Measurements from ENCODE around the gene RASAL1.

The RASAL1 gene

GRCh38 chr12:113111247-113111646 lies 24.3 kb downstream of the RASAL1 start:
- H2AFZ ChIP-seq (ENCODE audit: low read depth): no peak overlapping the region
- no peaks in the 10 kb centered on the region for H3K4me1 ChIP-seq (ENCODE audit: low read depth, poor library complexity, severe bottlenecking)
- H3K79me2 ChIP-seq (ENCODE audit: insufficient read depth, low read depth): no peaks in the 10 kb centered on the region
- no peak overlapping the region for H3K27ac ChIP-seq
- no peaks in the 10 kb centered on the region for H3K27me3 ChIP-seq (ENCODE audit: insufficient read depth, low read depth)
- TF ChIP-seq, protein P1, sequence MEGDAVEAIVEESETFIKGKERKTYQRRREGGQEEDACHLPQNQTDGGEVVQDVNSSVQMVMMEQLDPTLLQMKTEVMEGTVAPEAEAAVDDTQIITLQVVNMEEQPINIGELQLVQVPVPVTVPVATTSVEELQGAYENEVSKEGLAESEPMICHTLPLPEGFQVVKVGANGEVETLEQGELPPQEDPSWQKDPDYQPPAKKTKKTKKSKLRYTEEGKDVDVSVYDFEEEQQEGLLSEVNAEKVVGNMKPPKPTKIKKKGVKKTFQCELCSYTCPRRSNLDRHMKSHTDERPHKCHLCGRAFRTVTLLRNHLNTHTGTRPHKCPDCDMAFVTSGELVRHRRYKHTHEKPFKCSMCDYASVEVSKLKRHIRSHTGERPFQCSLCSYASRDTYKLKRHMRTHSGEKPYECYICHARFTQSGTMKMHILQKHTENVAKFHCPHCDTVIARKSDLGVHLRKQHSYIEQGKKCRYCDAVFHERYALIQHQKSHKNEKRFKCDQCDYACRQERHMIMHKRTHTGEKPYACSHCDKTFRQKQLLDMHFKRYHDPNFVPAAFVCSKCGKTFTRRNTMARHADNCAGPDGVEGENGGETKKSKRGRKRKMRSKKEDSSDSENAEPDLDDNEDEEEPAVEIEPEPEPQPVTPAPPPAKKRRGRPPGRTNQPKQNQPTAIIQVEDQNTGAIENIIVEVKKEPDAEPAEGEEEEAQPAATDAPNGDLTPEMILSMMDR (conservative IDR thresholded peaks at IDR 0.05; ENCODE audit: low read depth, low read length): no peak
- no peaks in the 10 kb centered on the region for H4K20me1 ChIP-seq (ENCODE audit: insufficient read depth)
- no peaks in the 10 kb centered on the region for H3K36me3 ChIP-seq (ENCODE audit: insufficient read depth)
- H3K9ac ChIP-seq: no peak overlapping the region
- H3K4me3 ChIP-seq (IDR thresholded peaks at IDR 0.05; ENCODE audit: insufficient read depth, low read depth, low read length): no peak overlapping the region
- H3K4me2 ChIP-seq: no peak overlapping the region

DNA sequence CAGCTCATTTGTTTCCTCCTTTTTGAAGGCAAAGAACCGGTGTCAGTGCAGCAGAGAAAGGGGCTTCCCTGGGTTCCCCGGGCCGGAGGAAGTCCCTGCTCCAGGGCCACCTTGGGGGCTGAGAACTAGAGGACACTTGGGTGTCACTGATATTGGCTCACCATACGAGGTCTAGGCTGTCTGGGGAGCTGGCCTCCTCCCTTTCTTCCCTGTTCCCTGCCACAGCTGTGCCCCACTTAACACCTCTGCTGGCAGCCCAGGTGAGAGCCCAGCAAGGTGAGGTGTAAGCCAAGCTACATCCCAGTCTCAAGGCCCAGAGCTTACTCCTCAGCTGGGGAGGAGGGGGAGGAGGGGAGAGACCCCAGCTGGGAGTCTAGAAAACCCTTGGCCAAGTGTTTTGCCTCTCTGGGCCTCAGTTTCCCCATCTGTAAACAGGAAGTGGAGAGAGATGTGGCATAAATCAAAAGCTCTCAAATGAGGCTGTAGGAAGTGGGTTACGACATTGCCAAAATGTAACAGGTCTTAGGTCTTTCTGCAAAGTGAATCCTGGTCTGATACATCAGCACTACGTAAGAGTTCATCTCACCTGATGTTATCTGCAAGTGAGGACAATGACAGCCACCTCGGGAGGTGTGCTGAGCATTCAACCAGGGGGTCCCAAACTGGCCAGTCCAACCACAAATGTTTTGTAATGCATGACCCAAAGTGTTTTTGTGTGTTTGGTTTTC lies 25.5 kb downstream of the RASAL1 start:
- no peak overlapping the region for H3K9ac ChIP-seq
- no peaks in the 10 kb centered on the region for H3K36me3 ChIP-seq (ENCODE audit: insufficient read depth)
- H3K4me1 ChIP-seq (ENCODE audit: low read depth, poor library complexity, severe bottlenecking): no peaks in the 10 kb centered on the region
- no peaks in the 10 kb centered on the region for H3K79me2 ChIP-seq (ENCODE audit: insufficient read depth, low read depth)
- TF ChIP-seq, protein P1 (conservative IDR thresholded peaks at IDR 0.05; ENCODE audit: low read depth, low read length): no peak
- no peak overlapping the region for H3K4me2 ChIP-seq
- H4K20me1 ChIP-seq (ENCODE audit: insufficient read depth): no peaks in the 10 kb centered on the region
- no peak overlapping the region for H3K27ac ChIP-seq
- no peak overlapping the region for H2AFZ ChIP-seq (ENCODE audit: low read depth)
- no peak overlapping the region for H3K4me3 ChIP-seq (IDR thresholded peaks at IDR 0.05; ENCODE audit: insufficient read depth, low read depth, low read length)
- no peaks in the 10 kb centered on the region for H3K27me3 ChIP-seq (ENCODE audit: insufficient read depth, low read depth)

DNA sequence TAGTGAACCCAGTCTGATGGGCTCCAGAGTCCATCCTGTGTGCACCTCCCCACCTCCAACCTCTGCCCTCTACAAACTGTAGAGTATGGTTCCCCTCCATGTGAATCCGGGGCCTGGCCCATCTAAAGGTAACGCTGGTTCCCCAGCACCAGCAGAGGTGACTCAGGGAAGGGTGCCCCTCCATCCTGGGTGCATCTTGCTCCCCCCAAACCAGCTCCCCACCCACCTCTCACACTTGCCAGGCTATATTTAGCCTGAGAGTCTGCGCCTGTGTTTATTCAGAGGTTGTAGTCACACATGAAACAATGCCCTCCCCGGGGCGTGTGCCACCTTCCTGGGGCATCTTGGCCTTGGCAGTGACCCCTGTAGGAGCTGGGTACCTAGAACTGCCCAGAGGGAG lies 26.2 kb downstream of the RASAL1 start:
- Histone ChIP-seq H3K4me2 (no peak overlapping the region), H3K27ac (no peak overlapping the region), H3K4me1 (ENCODE audit: low read depth, poor library complexity, severe bottlenecking) (no peaks in the 10 kb centered on the region), H3K9ac (no peak overlapping the region), H3K27me3 (ENCODE audit: insufficient read depth, low read depth) (no peaks in the 10 kb centered on the region), H2AFZ (ENCODE audit: low read depth) (no peak overlapping the region), H3K4me3 (IDR thresholded peaks at IDR 0.05; ENCODE audit: insufficient read depth, low read depth, low read length) (no peak overlapping the region), H4K20me1 (ENCODE audit: insufficient read depth) (no peaks in the 10 kb centered on the region), H3K79me2 (ENCODE audit: insufficient read depth, low read depth) (no peaks in the 10 kb centered on the region), H3K36me3 (ENCODE audit: insufficient read depth) (no peaks in the 10 kb centered on the region)
- TF ChIP-seq, protein P1 (conservative IDR thresholded peaks at IDR 0.05; ENCODE audit: low read depth, low read length): no peak

DNA sequence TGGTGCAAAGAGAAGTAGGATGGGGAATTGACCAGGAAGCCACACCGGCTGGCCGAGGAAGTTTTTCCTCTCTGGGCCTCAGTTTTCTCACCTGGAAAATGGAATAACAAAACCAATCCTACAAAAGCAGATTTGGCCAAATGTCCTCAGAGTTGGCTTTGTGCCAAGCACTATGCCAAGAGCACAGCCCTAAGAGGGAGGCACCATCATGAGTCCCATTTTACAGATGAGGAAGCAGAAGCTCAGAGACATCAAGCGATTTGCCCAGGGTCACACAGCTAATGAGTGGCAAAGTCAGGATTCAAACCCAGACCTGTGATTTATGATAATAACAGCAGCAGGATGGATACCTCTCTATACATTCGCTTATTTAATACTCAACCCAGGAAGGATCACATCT lies 27.3 kb downstream of the RASAL1 start:
- no peak overlapping the region for H3K4me3 ChIP-seq (IDR thresholded peaks at IDR 0.05; ENCODE audit: insufficient read depth, low read depth, low read length)
- TF ChIP-seq, protein P1 (conservative IDR thresholded peaks at IDR 0.05; ENCODE audit: low read depth, low read length): no peak
- H3K36me3 ChIP-seq (ENCODE audit: insufficient read depth): no peaks in the 10 kb centered on the region
- no peaks in the 10 kb centered on the region for H4K20me1 ChIP-seq (ENCODE audit: insufficient read depth)
- H2AFZ ChIP-seq (ENCODE audit: low read depth): no peak overlapping the region
- no peak overlapping the region for H3K9ac ChIP-seq
- H3K27me3 ChIP-seq (ENCODE audit: insufficient read depth, low read depth): no peaks in the 10 kb centered on the region
- H3K79me2 ChIP-seq (ENCODE audit: insufficient read depth, low read depth): no peaks in the 10 kb centered on the region
- no peak overlapping the region for H3K27ac ChIP-seq
- no peaks in the 10 kb centered on the region for H3K4me1 ChIP-seq (ENCODE audit: low read depth, poor library complexity, severe bottlenecking)
- no peak overlapping the region for H3K4me2 ChIP-seq
